ENCODE data around the gene WWOX.

GRCh38 chr16:79169239-79169638 is 1069.8 kb downstream of the WWOX start:
- no peak for TF ChIP-seq CCAR2 (optimal IDR thresholded peaks at IDR 0.05; ENCODE audit: low read depth, low read length)
- no peak for TF ChIP-seq ZNF274 (CRISPR knock-in tag; IDR thresholded peaks at IDR 0.05)
- no peak for TF ChIP-seq CHD4 (IDR thresholded peaks at IDR 0.05; ENCODE audit: borderline replicate concordance, low read length)
- TF ChIP-seq MAFK (conservative IDR thresholded peaks at IDR 0.05 in 1 of 2, IDR thresholded peaks at IDR 0.05 in 1 of 2; ENCODE audit: low read length in 2 of 2) = no peak
- no peak for TF ChIP-seq NFE2L1 (CRISPR knock-in tag; IDR thresholded peaks at IDR 0.05; ENCODE audit: borderline replicate concordance)
- TF ChIP-seq CHD2 (IDR thresholded peaks at IDR 0.05; ENCODE audit: low read depth, low read length) = no peak
- TF ChIP-seq CEBPG (CRISPR knock-in tag; IDR thresholded peaks at IDR 0.05) = no peak
- no peak for TF ChIP-seq PRMT3 (CRISPR knock-in tag; IDR thresholded peaks at IDR 0.05; ENCODE audit: borderline replicate concordance, low read depth)
- no peak for TF ChIP-seq EZH2 (conservative IDR thresholded peaks at IDR 0.05; ENCODE audit: low read depth, low read length)
- TF ChIP-seq ZBTB25 (CRISPR knock-in tag; IDR thresholded peaks at IDR 0.05) = no peak
- no peak for TF ChIP-seq HINFP (CRISPR knock-in tag; IDR thresholded peaks at IDR 0.05; ENCODE audit: low read depth)
- TF ChIP-seq IRF1 (CRISPR knock-in tag; IDR thresholded peaks at IDR 0.05; ENCODE audit: low read depth) = no peak
- TF ChIP-seq TERF1 (CRISPR knock-in tag; IDR thresholded peaks at IDR 0.05) = no peak
- TF ChIP-seq ETV6 (CRISPR knock-in tag; conservative IDR thresholded peaks at IDR 0.05) = no peak
